Endothelial cell (in vitro differentiated cells): ENCODE measurements around the gene CYP27B1. TPM values are rescaled to one million over a fixed set of nuclear protein-coding genes. Genes with fewer than 3 reads are reported as not detected.

Source experiments
- DNase-seq: peaks from one replicate; pipeline ENCODE4 v3.0.0; 2021; ENCODE audit warnings: low spot score
- H3K27ac Mint-ChIP-seq: one replicate; pipeline ENCODE4 v1.8.0; 2021; ENCODE audit warnings: mixed read lengths, inconsistent platforms; ENCODE audit not compliant: unreplicated experiment
- H3K27me3 Mint-ChIP-seq: one replicate; pipeline ENCODE4 v1.8.0; 2021; ENCODE audit warnings: mild to moderate bottlenecking, moderate library complexity, mixed read lengths, inconsistent platforms; ENCODE audit not compliant: unreplicated experiment
- H3K36me3 Mint-ChIP-seq: one replicate; pipeline ENCODE4 v1.8.0; 2021; ENCODE audit warnings: mild to moderate bottlenecking, low read depth, mixed read lengths, inconsistent platforms; ENCODE audit not compliant: unreplicated experiment
- H3K4me1 Mint-ChIP-seq: one replicate; pipeline ENCODE4 v1.8.0; 2021; ENCODE audit warnings: mild to moderate bottlenecking, mixed read lengths, inconsistent platforms; ENCODE audit not compliant: unreplicated experiment
- H3K4me3 Mint-ChIP-seq: one replicate; pipeline ENCODE4 v1.8.0; 2021; ENCODE audit warnings: mild to moderate bottlenecking, mixed read lengths, inconsistent platforms; ENCODE audit not compliant: unreplicated experiment
- H3K9me3 Mint-ChIP-seq: one replicate; pipeline ENCODE4 v1.8.0; 2021; ENCODE audit warnings: mixed read lengths, inconsistent platforms; ENCODE audit not compliant: unreplicated experiment
- total RNA-seq: library from RNA; stranded (reverse); fragmentation: NEBNext Ultra II Directional; extraction: Animal tissue kit (Norgen Biotek cat#: 25700); gene quantifications from one replicate; pipeline ENCODE4 v1.2.1, GENCODE V29; 2021; ENCODE audit not compliant: unreplicated experiment
- TF ChIP-seq, protein P1 (sequence below): fragments of 200-600 bp; sonication (generic); IDR thresholded peaks from one replicate; pipeline ENCODE4 v1.5.0; 2021; ENCODE audit warnings: antibody characterized with exemption; ENCODE audit not compliant: unreplicated experiment

The CYP27B1 gene
- total RNA-seq, 1 donor from 2014 or later, result 1.4 TPM

- no peak for DNase-seq
- TF ChIP-seq, protein P1, sequence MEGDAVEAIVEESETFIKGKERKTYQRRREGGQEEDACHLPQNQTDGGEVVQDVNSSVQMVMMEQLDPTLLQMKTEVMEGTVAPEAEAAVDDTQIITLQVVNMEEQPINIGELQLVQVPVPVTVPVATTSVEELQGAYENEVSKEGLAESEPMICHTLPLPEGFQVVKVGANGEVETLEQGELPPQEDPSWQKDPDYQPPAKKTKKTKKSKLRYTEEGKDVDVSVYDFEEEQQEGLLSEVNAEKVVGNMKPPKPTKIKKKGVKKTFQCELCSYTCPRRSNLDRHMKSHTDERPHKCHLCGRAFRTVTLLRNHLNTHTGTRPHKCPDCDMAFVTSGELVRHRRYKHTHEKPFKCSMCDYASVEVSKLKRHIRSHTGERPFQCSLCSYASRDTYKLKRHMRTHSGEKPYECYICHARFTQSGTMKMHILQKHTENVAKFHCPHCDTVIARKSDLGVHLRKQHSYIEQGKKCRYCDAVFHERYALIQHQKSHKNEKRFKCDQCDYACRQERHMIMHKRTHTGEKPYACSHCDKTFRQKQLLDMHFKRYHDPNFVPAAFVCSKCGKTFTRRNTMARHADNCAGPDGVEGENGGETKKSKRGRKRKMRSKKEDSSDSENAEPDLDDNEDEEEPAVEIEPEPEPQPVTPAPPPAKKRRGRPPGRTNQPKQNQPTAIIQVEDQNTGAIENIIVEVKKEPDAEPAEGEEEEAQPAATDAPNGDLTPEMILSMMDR, result no peak
- Mint-ChIP-seq H3K4me3 (no peak overlapping the region), H3K9me3 (no peaks in the 10 kb centered on the region), H3K27ac (no peak overlapping the region), H3K27me3 (peaks cover 36% of the 10 kb centered on the region), H3K4me1 (peaks cover 22% of the 10 kb centered on the region), H3K36me3 (peaks cover 26% of the 10 kb centered on the region)
Observed at GRCh38 chr12:57733928-57734327, 33.0 kb downstream of the CYP27B1 start.

DNA sequence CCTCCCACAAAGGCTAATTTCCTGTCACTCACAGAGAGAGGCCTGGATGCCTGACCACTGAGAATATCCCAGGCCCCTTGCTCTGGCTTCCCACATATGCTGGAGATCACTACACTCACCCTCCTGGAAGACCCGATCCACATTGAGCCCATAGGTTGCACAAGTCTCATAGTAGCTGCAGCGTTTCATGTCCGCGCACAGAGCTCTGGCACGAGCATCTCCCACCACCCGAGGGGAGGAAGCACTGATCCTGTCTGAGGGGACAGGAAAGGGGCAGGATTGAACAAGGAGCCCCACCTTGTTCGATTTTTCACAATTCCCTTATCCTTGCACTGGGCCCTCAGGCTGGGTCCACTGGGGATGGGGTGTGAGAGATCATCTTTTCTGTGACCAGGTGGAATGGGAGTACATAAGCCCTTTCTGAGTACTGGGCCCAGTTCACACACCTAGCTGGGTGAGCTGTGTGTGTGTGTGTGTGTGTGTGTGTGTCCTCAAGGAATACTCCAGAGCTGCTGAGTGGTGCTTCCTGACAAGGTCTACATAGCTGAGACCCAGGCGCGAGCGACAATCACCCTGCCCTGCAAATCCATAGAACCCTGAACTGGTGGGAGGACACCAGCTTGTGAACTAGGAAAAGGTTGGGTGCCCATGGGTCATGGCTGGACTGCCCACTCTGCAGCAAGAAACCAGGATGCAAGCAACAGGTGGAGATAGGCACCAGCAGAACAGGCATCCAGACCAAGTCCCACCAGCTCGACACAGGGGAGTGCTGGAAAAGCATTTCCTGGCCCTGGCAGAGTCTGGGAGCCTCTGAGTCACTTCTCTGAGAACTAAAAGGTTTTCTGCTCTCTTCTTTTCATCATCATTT is 33.9 kb downstream of the CYP27B1 start:
- H3K4me1 Mint-ChIP-seq, result peaks cover 21% of the 10 kb centered on the region
- peaks cover 31% of the 10 kb centered on the region for H3K36me3 Mint-ChIP-seq
- no peak overlapping the region for H3K4me3 Mint-ChIP-seq
- peaks cover 43% of the 10 kb centered on the region for H3K27me3 Mint-ChIP-seq
- no peak for DNase-seq
- H3K27ac Mint-ChIP-seq, result no peak overlapping the region
- H3K9me3 Mint-ChIP-seq, result peaks cover 5% of the 10 kb centered on the region
- TF ChIP-seq, protein P1, result no peak

DNA sequence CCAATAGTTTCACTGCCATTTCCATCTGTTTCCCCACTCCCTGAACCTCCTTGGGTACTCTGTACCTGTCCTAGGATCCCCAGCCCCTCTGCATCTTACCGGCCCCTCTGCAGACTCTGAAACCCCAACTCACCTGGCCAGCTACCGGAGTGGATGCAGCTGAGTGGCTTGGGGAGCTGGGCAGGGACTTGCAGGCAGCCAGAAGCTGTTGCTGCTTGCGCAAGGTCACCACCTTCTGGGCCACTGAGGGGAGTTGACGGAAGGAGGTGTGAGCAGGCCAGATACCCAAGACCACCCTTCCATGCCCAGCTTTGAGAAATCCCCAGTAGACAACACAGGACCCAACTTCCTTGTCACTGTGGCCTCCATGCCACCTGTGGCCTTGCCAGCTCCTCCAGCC is 34.6 kb downstream of the CYP27B1 start:
- Mint-ChIP-seq H3K27me3 (peaks cover 46% of the 10 kb centered on the region), H3K4me3 (no peak overlapping the region), H3K36me3 (peaks cover 35% of the 10 kb centered on the region), H3K9me3 (peaks cover 5% of the 10 kb centered on the region), H3K27ac (no peak overlapping the region), H3K4me1 (peaks cover 24% of the 10 kb centered on the region)
- no peak for DNase-seq
- TF ChIP-seq, protein P1, result no peak

- Mint-ChIP-seq H3K4me3 (no peak overlapping the region), H3K27me3 (peaks cover 42% of the 10 kb centered on the region), H3K36me3 (peaks cover 31% of the 10 kb centered on the region), H3K4me1 (peaks cover 19% of the 10 kb centered on the region), H3K27ac (no peak overlapping the region), H3K9me3 (peaks cover 5% of the 10 kb centered on the region)
- TF ChIP-seq, protein P1, result no peak
- DNase-seq, result no peak
Observed at GRCh38 chr12:57731411-57732080, 35.3 kb downstream of the CYP27B1 start.
